Liver (tissue), 3 donors: ENCODE results near the gene SRGAP3.

Source experiments
- ATF3 ChIP-seq: IDR thresholded peaks from 2 replicates; pipeline ENCODE4 v1.6.1; 2016; ENCODE audit warnings: antibody characterized with exemption
- CTCF ChIP-seq: fragments of 150-350 bp; IDR thresholded peaks from 2 replicates; pipeline ENCODE4 v1.5.1; 2017; ENCODE audit warnings: improper control_type of control experiment, low read depth, low read length; ENCODE audit not compliant: missing input control
- EGR1 ChIP-seq, 2 donors: IDR thresholded peaks; 2 replicates each; pipeline ENCODE4 v1.6.1; 2016 to 2018; ENCODE audit warnings: antibody characterized with exemption in 2 of 2, low read depth in 2 of 2
- HNF4G ChIP-seq: IDR thresholded peaks from 2 replicates; pipeline ENCODE4 v1.6.1; 2016; ENCODE audit warnings: antibody characterized with exemption
- JUND ChIP-seq, 2 donors: IDR thresholded peaks; 2 replicates each; pipeline ENCODE4 v1.6.1; 2016; ENCODE audit warnings: antibody characterized with exemption in 2 of 2
- MAX ChIP-seq: IDR thresholded peaks from 2 replicates; pipeline ENCODE4 v1.6.1; 2016; ENCODE audit warnings: antibody characterized with exemption
- YY1 ChIP-seq: IDR thresholded peaks from 2 replicates; pipeline ENCODE4 v1.6.1; 2016; ENCODE audit warnings: antibody characterized with exemption, mild to moderate bottlenecking
- donor health status: healthy.
- donor health status: healthy.

- TF ChIP-seq JUND (IDR thresholded peaks at IDR 0.05) (no peak), YY1 (no peak), ATF3 (no peak), CTCF (no peak), MAX (no peak), EGR1 (IDR thresholded peaks at IDR 0.05; ENCODE audit: low read depth in 2 of 2) (no peak), HNF4G (no peak)
Measured at GRCh38 chr3:8988384-8988655, 261.1 kb downstream of the SRGAP3 start.
